NOMO-1 (cell line): ENCODE results near the gene MAD1L1.
"Not testable (repeated sequence)": the region's sequence is repeated elsewhere in the genome, so short reads cannot be mapped to it uniquely, and the experiment has no call there.

ENCODE experiments used
- DNase-seq, 2 experiments: peaks; one replicate each; lab custom pipeline; 2025; ENCODE audit not compliant: unreplicated experiment in 2 of 2; lab: John Stamatoyannopoulos, UW

Gene MAD1L1

GRCh38 chr7:1937252-1937605 lies 295.5 kb downstream of the MAD1L1 start:
- DNase-seq, result no peak

GRCh38 chr7:1936531-1937251 lies 296.1 kb downstream of the MAD1L1 start:
- DNase-seq, result no peak

GRCh38 chr7:1936006-1936310 lies 296.8 kb downstream of the MAD1L1 start:
- no peak for DNase-seq

- no peak for DNase-seq
These were observed 297.4 kb downstream of the MAD1L1 start for GRCh38 chr7:1935176-1936005.

- no peak for DNase-seq
These were observed 298.0 kb downstream of the MAD1L1 start for GRCh38 chr7:1934756-1935155.

GRCh38 chr7:1934017-1934416 lies 298.7 kb downstream of the MAD1L1 start:
- no peak for DNase-seq

- DNase-seq, result no peak
These were observed 299.5 kb downstream of the MAD1L1 start for GRCh38 chr7:1933066-1933750.

GRCh38 chr7:1931951-1932270 lies 300.8 kb downstream of the MAD1L1 start:
- DNase-seq, result no peak

- no peak for DNase-seq
These were observed 301.3 kb downstream of the MAD1L1 start for GRCh38 chr7:1931256-1931950.

GRCh38 chr7:1930381-1931065 lies 302.2 kb downstream of the MAD1L1 start:
- DNase-seq, result no peak

- not testable (repeated sequence) for DNase-seq
These were observed 303.3 kb downstream of the MAD1L1 start for GRCh38 chr7:1929349-1929925.

- no peak for DNase-seq
These were observed 303.9 kb downstream of the MAD1L1 start for GRCh38 chr7:1928645-1929348.

- DNase-seq, result no peak
These were observed 304.7 kb downstream of the MAD1L1 start for GRCh38 chr7:1927937-1928644.

GRCh38 chr7:1926908-1927306 lies 305.8 kb downstream of the MAD1L1 start:
- no peak for DNase-seq

GRCh38 chr7:1925973-1926907 lies 306.5 kb downstream of the MAD1L1 start:
- DNase-seq, result no peak

GRCh38 chr7:1925349-1925748 lies 307.4 kb downstream of the MAD1L1 start:
- DNase-seq, result no peak

- peak in 1 of 2 experiments; percentile 34 for DNase-seq
These were observed 308.4 kb downstream of the MAD1L1 start for GRCh38 chr7:1924258-1924817.
